Mesendoderm (in vitro differentiated cells): Measurements from ENCODE around the gene NECAP2.
A peak's percentile ranks its signal among the peaks of the same experiment; 100 is the strongest.

Experiments
- DNase-seq: peaks from one replicate; pipeline ENCODE4 v3.0.0; 2013
- H2AK5ac ChIP-seq: 2 replicates; pipeline ENCODE4 v1.6.1; 2013; ENCODE audit warnings: low read length, inconsistent platforms
- H2BK120ac ChIP-seq: 2 replicates; pipeline ENCODE4 v1.6.1; 2013; ENCODE audit warnings: low read depth, mild to moderate bottlenecking, low read length, moderate library complexity, mixed read lengths
- H2BK15ac ChIP-seq: replicated peaks from 2 replicates; pipeline ENCODE4 v1.6.1; 2013; ENCODE audit warnings: low read depth, mild to moderate bottlenecking, moderate library complexity
- H2BK5ac ChIP-seq: 2 replicates; pipeline ENCODE4 v1.6.1; 2013; ENCODE audit warnings: low read length, inconsistent platforms
- H3K18ac ChIP-seq: 2 replicates; pipeline ENCODE4 v1.6.1; 2013; ENCODE audit warnings: mild to moderate bottlenecking, low read length, mixed read lengths
- H3K23ac ChIP-seq: one replicate; pipeline ENCODE4 v1.6.1; 2013; ENCODE audit warnings: low read length
- H3K27ac ChIP-seq: 2 replicates; pipeline ENCODE4 v1.5.1; 2013; ENCODE audit warnings: low read depth, mild to moderate bottlenecking, inconsistent platforms, low read length, moderate library complexity
- H3K27me3 ChIP-seq: 2 replicates; pipeline ENCODE4 v1.6.1; 2013; ENCODE audit warnings: low read length, control low read depth, mild to moderate bottlenecking, inconsistent platforms; ENCODE audit not compliant: insufficient read depth, poor library complexity
- H3K36me3 ChIP-seq: 2 replicates; pipeline ENCODE4 v1.6.1; 2013; ENCODE audit warnings: low read length, inconsistent platforms; ENCODE audit not compliant: control insufficient read depth, insufficient read depth
- H3K4ac ChIP-seq: one replicate; pipeline ENCODE4 v1.6.1; 2013; ENCODE audit warnings: low read depth, mild to moderate bottlenecking, low read length, moderate library complexity
- H3K4me1 ChIP-seq: 2 replicates; pipeline ENCODE4 v1.6.1; 2013; ENCODE audit warnings: low read depth, low read length, inconsistent platforms; ENCODE audit not compliant: control insufficient read depth
- H3K4me2 ChIP-seq: 2 replicates; pipeline ENCODE4 v1.6.1; 2013; ENCODE audit warnings: low read length
- H3K4me3 ChIP-seq: 2 replicates; pipeline ENCODE4 v1.5.1; 2013; ENCODE audit warnings: mild to moderate bottlenecking, low read length
- H3K56ac ChIP-seq: one replicate; pipeline ENCODE4 v1.6.1; 2013; ENCODE audit warnings: low read length
- H3K79me1 ChIP-seq: 2 replicates; pipeline ENCODE4 v1.6.1; 2013; ENCODE audit warnings: low read length, inconsistent platforms
- H3K79me2 ChIP-seq: 2 replicates; pipeline ENCODE4 v1.6.1; 2013; ENCODE audit warnings: mild to moderate bottlenecking, low read length; ENCODE audit not compliant: control insufficient read depth, insufficient read depth
- H3K9ac ChIP-seq: 2 replicates; pipeline ENCODE4 v1.6.1; 2013; ENCODE audit warnings: low read length, inconsistent platforms
- H4K5ac ChIP-seq: one replicate; pipeline ENCODE4 v1.6.1; 2013; ENCODE audit warnings: low read length
- H4K8ac ChIP-seq: one replicate; pipeline ENCODE4 v1.6.1; 2013; ENCODE audit warnings: low read depth, mild to moderate bottlenecking, control low read depth, low read length, moderate library complexity
- WGBS: extraction: QIAGEN DNeasy Blood & Tissue Kit; methylation state at CpG from one replicate; pipeline ENCODE4 v1.1.7; 2013; ENCODE audit warnings: low lambda C conversion rate, missing lambda C conversion rate; ENCODE audit not compliant: insufficient coverage; ENCODE audit errors: extremely low coverage; 5-methylcytosine and 5-hydroxymethylcytosine counted together

The NECAP2 gene

DNA sequence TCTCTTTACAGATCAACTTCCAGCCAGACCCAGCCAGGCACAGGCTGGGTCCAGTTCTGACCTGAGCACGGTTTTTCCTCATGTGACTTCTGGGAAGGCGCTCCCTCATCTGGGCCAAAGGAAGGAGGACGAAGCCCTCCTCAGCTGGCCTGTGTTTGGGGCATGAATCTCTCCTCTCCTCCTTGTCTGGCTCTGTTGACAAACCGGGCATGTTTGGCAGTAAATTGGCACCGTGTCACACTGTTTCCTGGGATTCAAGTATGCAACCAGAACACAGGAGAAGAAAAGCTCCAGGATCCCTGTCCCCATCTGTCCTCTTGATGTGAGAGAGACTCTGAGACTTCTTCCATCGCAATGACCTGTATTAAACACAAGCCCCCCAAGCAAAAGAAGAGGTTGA, 18.3 kb downstream of the NECAP2 start:
- no peak overlapping the region for H3K18ac ChIP-seq
- H2BK120ac ChIP-seq: no peak overlapping the region
- no peak overlapping the region for H3K23ac ChIP-seq
- no peaks in the 10 kb centered on the region for H3K27me3 ChIP-seq
- no peak overlapping the region for H3K9ac ChIP-seq
- H2BK5ac ChIP-seq: no peak overlapping the region
- H2BK15ac ChIP-seq: no peak overlapping the region
- H3K79me1 ChIP-seq: no peaks in the 10 kb centered on the region
- no peaks in the 10 kb centered on the region for H3K79me2 ChIP-seq
- H3K56ac ChIP-seq: no peak overlapping the region
- H3K4me1 ChIP-seq: no peaks in the 10 kb centered on the region
- no peak overlapping the region for H3K4ac ChIP-seq
- H2AK5ac ChIP-seq: no peak overlapping the region
- H4K8ac ChIP-seq: no peak overlapping the region
- no peak overlapping the region for H3K4me3 ChIP-seq
- H3K36me3 ChIP-seq: peaks cover 5% of the 10 kb centered on the region
- no peak overlapping the region for H3K27ac ChIP-seq
- H3K4me2 ChIP-seq: no peak overlapping the region
- WGBS: no CpG with 5 or more reads among the region's 6 CpGs
- no peak for DNase-seq
- H4K5ac ChIP-seq: no peak overlapping the region

DNA sequence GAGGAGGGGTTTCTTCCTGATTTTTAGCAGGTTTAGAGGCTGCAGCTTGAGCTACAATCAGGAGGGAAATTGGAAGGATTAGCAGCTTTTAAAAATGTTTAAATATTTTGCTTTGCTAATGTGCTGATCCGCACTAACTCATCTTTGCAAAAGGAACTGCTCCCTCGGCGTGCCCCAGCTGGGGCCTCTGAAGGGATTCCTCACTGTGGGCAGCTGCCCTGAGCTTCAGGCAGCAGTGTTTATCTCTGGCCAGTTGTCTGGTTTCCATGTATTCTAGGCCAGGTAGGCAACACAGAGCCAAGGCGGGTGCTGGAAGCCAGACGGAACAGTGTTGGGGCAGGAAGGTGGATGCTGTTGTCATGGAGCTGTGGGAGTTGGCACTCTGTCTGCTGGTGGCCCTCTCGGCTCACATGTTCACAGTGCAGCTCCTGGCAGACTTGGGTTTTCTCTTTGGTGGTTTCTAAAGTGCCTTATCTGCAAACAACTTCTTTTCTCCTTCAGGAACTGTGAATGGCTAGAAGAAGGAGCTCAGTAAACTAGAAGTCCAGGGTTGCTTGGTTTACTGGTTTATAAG, 18.9 kb downstream of the NECAP2 start:
- Histone ChIP-seq H3K79me1 (no peaks in the 10 kb centered on the region), H2AK5ac (no peak overlapping the region), H3K27me3 (no peaks in the 10 kb centered on the region), H3K4ac (no peak overlapping the region), H3K27ac (no peak overlapping the region), H2BK5ac (no peak overlapping the region), H3K18ac (no peak overlapping the region), H3K9ac (no peak overlapping the region), H3K79me2 (no peaks in the 10 kb centered on the region), H3K56ac (no peak overlapping the region), H3K23ac (no peak overlapping the region), H3K4me2 (no peak overlapping the region), H2BK120ac (no peak overlapping the region), H4K5ac (no peak overlapping the region), H4K8ac (no peak overlapping the region), H2BK15ac (no peak overlapping the region), H3K4me3 (no peak overlapping the region), H3K36me3 (peaks cover 5% of the 10 kb centered on the region), H3K4me1 (no peaks in the 10 kb centered on the region)
- WGBS: no CpG with 5 or more reads among the region's 6 CpGs
- DNase-seq: no peak

DNA sequence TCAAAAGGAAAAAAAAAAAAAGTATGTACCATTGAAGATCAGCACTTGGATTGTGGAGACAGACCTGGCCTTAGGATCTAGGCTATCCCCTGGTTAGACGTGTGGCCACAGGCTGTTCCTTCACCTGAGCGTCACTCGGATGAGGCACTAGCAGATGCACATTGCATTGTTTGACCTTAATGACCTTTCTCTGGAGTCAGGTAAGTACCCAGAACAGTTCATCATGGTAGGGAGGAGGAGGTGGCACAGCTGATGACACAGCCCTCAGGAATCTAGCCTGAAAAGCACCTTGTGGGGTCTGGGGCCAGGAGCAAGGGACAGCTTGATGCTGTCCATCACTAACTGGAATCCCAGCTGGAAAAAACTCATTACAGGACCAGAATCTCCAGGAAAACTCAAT, 21.2 kb downstream of the NECAP2 start:
- no CpG with 5 or more reads among the region's 3 CpGs for WGBS
- no peak overlapping the region for H2BK120ac ChIP-seq
- H2BK15ac ChIP-seq: no peak overlapping the region
- no peaks in the 10 kb centered on the region for H3K79me1 ChIP-seq
- no peak overlapping the region for H3K18ac ChIP-seq
- H3K36me3 ChIP-seq: peaks cover 3% of the 10 kb centered on the region
- no peak overlapping the region for H3K4me2 ChIP-seq
- H3K9ac ChIP-seq: no peak overlapping the region
- H2AK5ac ChIP-seq: no peak overlapping the region
- no peaks in the 10 kb centered on the region for H3K27me3 ChIP-seq
- no peak overlapping the region for H2BK5ac ChIP-seq
- no peak overlapping the region for H3K4ac ChIP-seq
- no peak overlapping the region for H3K23ac ChIP-seq
- H3K27ac ChIP-seq: no peak overlapping the region
- no peak overlapping the region for H4K8ac ChIP-seq
- H3K79me2 ChIP-seq: no peaks in the 10 kb centered on the region
- no peak overlapping the region for H3K56ac ChIP-seq
- H4K5ac ChIP-seq: no peak overlapping the region
- DNase-seq: peak; percentile 32
- H3K4me1 ChIP-seq: no peaks in the 10 kb centered on the region
- no peak overlapping the region for H3K4me3 ChIP-seq

GRCh38 chr1:16462773-16463330, 22.3 kb downstream of the NECAP2 start:
- H3K4me3 ChIP-seq: no peak overlapping the region
- no peak overlapping the region for H2BK5ac ChIP-seq
- no peak overlapping the region for H3K56ac ChIP-seq
- H3K79me2 ChIP-seq: no peaks in the 10 kb centered on the region
- no peak for DNase-seq
- H3K9ac ChIP-seq: no peak overlapping the region
- no peak overlapping the region for H3K4ac ChIP-seq
- no peak overlapping the region for H3K23ac ChIP-seq
- H3K18ac ChIP-seq: no peak overlapping the region
- no peak overlapping the region for H2AK5ac ChIP-seq
- H3K27me3 ChIP-seq: no peaks in the 10 kb centered on the region
- H4K5ac ChIP-seq: no peak overlapping the region
- H3K4me1 ChIP-seq: no peaks in the 10 kb centered on the region
- peaks cover 3% of the 10 kb centered on the region for H3K36me3 ChIP-seq
- no peak overlapping the region for H3K4me2 ChIP-seq
- no peak overlapping the region for H4K8ac ChIP-seq
- H2BK120ac ChIP-seq: no peak overlapping the region
- WGBS: no CpG with 5 or more reads among the region's 7 CpGs
- H2BK15ac ChIP-seq: no peak overlapping the region
- no peaks in the 10 kb centered on the region for H3K79me1 ChIP-seq
- H3K27ac ChIP-seq: no peak overlapping the region

DNA sequence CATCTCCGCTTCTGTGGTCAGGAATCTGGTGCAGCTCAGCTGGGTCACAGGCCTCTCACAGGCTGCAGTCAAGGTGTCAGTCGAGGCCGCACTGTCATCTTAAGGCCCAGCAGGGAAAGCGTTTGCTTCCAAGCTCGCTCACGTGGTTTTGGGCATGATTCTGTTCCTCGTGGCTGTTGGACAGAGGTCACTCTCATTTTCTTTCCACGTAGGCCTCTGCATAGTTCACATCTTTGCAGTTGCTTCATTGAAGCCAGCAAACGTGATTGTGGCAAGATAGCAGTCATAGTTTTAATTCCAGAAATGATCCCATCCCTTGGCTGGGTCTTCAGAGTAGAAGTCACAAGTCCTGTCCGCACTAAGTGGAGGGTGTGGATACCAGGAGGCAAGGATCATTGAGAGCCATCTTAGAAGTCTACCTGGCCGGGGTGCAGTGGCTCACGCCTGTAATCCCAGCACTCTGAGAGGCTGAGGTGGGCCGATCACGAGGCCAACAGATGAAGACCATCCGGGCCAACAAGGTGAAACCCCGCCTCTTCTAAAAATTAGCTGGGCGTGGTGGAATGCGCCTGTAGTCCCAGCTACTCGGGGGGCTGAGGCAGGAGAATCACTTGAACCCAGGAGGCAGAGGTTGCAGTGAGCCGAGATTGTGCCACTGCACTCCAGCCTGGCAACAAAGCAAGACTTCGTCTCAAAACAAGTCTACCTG, 24.5 kb downstream of the NECAP2 start:
- no peak overlapping the region for H3K56ac ChIP-seq
- no peak overlapping the region for H3K4me2 ChIP-seq
- H3K4me3 ChIP-seq: no peak overlapping the region
- H2BK5ac ChIP-seq: no peak overlapping the region
- no peak overlapping the region for H4K5ac ChIP-seq
- no peaks in the 10 kb centered on the region for H3K4me1 ChIP-seq
- no peak overlapping the region for H3K4ac ChIP-seq
- H3K79me2 ChIP-seq: no peaks in the 10 kb centered on the region
- H4K8ac ChIP-seq: no peak overlapping the region
- no CpG with 5 or more reads among the region's 21 CpGs for WGBS
- H3K9ac ChIP-seq: no peak overlapping the region
- no peak overlapping the region for H2BK120ac ChIP-seq
- no peak overlapping the region for H2BK15ac ChIP-seq
- no peak overlapping the region for H3K23ac ChIP-seq
- no peak overlapping the region for H2AK5ac ChIP-seq
- no peaks in the 10 kb centered on the region for H3K79me1 ChIP-seq
- H3K27me3 ChIP-seq: no peaks in the 10 kb centered on the region
- no peak overlapping the region for H3K18ac ChIP-seq
- no peak overlapping the region for H3K27ac ChIP-seq
- no peak for DNase-seq
- no peaks in the 10 kb centered on the region for H3K36me3 ChIP-seq
